ENCODE data around the gene HDDC3.
"Not testable (repeated sequence)": the region's sequence is repeated elsewhere in the genome, so short reads cannot be mapped to it uniquely, and the experiment has no call there.

HDDC3 gene

GRCh38 chr15:90934256-90934948 is 2.1 kb upstream of the HDDC3 start:
- in situ Hi-C loops (cut with MboI; ENCODE audit: low pct_unique_long_range_greater_than_20kb, low sequenced_read_pairs), result no loop called here
- peak; percentile 89 for DNase-seq

DNA sequence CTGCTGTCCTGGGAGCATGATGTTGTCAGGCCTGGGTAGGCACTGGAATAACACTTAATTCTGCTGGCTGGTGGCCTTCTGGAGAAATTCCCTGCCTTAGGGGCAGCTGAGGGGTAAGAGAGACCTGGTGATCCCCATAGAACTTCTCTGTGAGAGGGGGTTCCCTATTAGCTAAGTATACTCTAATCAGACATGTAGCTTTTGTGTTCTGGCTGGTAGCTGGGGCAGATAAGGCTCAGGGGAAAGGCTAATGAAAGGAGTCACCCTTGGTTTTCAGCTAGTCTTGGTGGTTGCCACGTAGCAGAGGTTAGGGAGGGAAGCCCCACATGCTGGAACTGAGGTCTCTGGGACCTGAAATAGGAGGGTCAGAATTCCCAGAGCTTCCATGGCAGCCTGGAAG is 952 bp upstream of the HDDC3 start:
- DNase-seq, result no peak
- in situ Hi-C loops (cut with MboI; ENCODE audit: low pct_unique_long_range_greater_than_20kb, low sequenced_read_pairs), result no loop called here

DNA sequence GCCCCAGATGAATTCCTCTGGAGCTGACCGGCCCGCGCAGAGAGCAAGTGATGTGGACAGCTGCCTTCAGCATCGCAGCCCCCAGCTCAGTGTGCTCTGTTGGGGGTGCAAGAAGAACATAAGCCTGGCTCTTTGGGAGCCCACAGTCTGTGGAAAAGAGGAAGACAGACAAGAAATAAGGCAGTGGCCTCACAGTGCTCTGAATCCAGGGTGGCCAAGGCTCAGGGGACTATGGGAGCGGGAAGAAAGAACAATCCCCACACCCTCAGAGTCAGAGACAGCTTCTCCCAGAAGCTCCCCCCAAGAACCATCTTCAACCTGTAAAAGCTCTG is 277 bp upstream of the HDDC3 start:
- DNase-seq, result no peak
- in situ Hi-C loops (cut with MboI; ENCODE audit: low pct_unique_long_range_greater_than_20kb, low sequenced_read_pairs), result no loop called here

DNA sequence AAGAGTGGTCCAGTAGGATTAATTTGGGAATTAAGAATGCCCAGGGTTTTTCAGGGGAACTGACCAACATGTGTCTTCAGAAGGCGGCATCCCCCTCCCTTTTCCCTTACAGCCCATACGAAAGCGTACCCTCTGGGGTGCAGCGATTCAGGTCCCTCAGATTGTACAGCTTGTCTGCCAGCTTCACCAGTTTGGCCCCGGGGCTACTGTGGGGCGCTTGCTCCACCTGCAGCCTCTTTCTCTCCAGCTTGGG is 848 bp downstream of the HDDC3 start:
- DNase-seq, result no peak
- in situ Hi-C loops (cut with MboI; ENCODE audit: low pct_unique_long_range_greater_than_20kb, low sequenced_read_pairs), result no loop called here

DNA sequence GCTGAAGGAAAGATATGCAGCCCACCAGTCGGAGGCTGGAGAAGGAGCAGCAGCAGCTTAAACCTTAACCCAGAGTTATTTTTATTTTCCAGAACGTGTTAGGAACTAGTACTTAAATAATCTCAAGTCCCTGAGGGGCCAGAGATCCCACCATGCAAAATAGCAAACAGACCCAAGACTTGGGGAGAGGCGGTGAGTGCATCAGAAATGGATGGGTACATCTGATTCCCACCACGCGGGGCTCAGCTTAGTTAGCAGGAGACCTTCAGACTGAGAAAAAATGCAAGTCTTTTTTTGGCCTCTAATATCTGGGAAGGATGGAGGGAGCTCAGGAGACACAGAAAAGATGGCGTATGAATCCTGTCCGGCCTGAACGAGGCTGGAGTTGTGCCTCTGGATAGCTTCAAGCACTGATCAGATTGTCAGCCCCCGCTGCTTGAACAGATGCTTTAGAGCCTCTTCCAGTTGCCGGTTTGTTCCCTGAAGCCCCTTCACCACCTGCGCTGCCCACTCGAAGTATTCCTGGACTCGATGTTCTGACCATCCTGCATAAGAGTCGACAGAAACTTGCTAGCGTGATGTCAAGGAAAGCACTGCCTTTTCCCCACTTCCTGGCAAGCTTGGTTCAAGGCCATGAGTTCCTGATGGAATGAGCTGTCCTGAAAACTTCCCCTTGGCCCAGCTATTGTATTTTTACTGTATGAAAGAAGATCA is 1.3 kb downstream of the HDDC3 start:
- DNase-seq, result no peak
- in situ Hi-C loops (cut with MboI; ENCODE audit: low pct_unique_long_range_greater_than_20kb, low sequenced_read_pairs), result no loop called here

DNA sequence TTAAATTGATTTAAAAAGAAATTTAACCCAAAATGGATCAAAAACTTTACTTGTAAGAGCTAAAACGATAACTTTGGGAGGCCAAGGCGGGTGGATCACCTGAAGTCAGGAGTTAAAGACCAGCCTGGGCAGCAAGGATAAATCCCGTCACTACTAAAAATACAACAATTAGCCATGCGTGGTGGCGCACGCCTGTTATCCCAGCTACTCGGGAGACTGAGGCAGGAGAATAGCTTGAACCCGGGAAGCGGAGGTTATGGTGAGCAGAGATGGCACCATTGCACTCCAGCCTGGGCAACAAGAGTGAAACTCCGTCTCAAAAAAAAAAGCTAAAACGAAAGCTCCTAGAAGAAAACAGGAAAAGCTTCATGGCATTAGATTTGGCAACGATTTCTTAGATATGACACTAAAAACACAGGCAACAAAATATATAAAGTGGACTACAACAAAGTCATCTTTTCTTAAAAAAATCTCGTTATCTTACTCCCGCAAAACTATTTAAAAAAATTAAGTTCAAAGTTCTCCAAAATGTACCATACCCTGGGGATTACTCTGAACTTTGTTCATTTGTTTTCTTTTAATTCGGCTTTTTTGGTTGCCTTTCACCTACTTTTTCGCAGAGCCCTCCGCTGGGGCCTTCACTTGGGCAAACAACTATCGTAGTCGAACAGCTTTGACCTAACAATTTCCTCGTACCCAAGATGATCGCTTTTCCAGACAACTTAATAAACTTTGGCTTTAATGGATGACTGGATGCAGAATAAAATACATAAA is 2.9 kb downstream of the HDDC3 start:
- in situ Hi-C loops (cut with MboI; ENCODE audit: low pct_unique_long_range_greater_than_20kb, low sequenced_read_pairs), result no loop called here
- no peak for DNase-seq

DNA sequence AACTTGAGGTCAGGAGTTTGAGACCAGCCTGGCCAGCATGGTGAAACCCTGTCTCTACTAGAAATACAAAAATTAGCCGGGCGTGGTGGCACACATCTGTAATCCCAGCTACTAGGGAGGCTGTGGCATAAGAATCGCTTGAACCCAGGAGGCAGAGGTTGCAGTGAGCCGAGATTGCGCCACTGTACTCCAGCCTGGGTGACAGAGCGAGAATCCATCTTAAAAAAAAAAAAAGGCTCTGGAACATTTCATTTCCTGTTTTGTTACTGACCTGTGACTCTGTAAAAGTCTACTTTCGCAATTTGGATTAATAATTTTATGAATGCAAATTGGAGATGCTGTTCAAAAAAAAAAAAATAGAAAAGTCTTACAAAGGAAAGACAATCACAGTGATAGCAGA is 4.2 kb downstream of the HDDC3 start:
- in situ Hi-C loops (cut with MboI; ENCODE audit: low pct_unique_long_range_greater_than_20kb, low sequenced_read_pairs), result not testable (repeated sequence)
- DNase-seq, result peak; percentile 8

- DNase-seq; in situ Hi-C loops (cut with MboI; ENCODE audit: low pct_unique_long_range_greater_than_20kb, low sequenced_read_pairs): not testable (repeated sequence)
Observed at GRCh38 chr15:90926766-90927165, 5.6 kb downstream of the HDDC3 start.

DNA sequence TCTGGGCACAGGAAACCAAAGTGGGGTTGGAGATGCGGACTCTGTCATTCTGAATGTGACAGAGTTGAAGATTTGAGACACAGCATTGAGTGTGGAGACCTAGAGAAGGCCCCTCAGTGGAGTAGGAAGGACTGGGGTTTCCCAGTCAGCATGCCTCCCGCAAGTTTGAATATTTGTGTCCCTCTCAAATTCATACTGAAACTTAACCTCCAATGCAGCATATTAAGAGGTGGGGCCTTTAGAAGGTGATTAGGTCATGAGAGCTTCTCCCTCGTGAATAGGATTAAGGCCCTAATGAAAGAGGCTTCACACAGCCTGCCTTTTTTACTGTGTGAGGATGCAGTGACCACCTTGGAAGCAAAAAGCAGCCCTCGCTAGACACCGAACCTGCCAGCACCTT is 8.0 kb downstream of the HDDC3 start:
- in situ Hi-C loops (cut with MboI; ENCODE audit: low pct_unique_long_range_greater_than_20kb, low sequenced_read_pairs), result no loop called here
- no peak for DNase-seq

GRCh38 chr15:90922712-90923322 is 9.5 kb downstream of the HDDC3 start:
- in situ Hi-C loops (cut with MboI; ENCODE audit: low pct_unique_long_range_greater_than_20kb, low sequenced_read_pairs); DNase-seq: not testable (repeated sequence)

GRCh38 chr15:90921887-90922286 is 10.5 kb downstream of the HDDC3 start:
- in situ Hi-C loops (cut with MboI; ENCODE audit: low pct_unique_long_range_greater_than_20kb, low sequenced_read_pairs), result no loop called here

DNA sequence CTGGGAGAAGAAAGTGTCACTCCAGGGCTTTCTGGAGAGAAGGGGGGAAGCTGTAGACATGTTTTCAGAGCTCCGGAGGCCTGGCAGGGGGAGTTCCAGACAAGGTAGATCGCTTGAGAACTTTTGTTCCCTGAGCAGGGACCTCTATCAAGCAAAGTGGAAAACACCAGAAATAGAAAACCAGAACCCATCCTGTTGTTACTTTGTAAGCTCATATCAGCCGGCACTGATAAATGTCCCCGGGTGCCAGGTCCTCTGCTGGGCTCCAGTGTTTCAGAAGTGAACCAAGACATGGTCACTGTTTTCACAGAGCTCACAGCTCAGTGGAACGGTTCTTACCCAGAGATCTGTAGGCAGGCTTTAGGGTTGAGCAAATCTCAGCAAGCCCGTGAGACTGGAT is 13.5 kb downstream of the HDDC3 start:
- DNase-seq, result no peak
- in situ Hi-C loops (cut with MboI; ENCODE audit: low pct_unique_long_range_greater_than_20kb, low sequenced_read_pairs), result no loop called here

More at GRCh38 chr15:90921887-90922286, 10.5 kb downstream of the HDDC3 start:
- no peak for DNase-seq

DNA sequence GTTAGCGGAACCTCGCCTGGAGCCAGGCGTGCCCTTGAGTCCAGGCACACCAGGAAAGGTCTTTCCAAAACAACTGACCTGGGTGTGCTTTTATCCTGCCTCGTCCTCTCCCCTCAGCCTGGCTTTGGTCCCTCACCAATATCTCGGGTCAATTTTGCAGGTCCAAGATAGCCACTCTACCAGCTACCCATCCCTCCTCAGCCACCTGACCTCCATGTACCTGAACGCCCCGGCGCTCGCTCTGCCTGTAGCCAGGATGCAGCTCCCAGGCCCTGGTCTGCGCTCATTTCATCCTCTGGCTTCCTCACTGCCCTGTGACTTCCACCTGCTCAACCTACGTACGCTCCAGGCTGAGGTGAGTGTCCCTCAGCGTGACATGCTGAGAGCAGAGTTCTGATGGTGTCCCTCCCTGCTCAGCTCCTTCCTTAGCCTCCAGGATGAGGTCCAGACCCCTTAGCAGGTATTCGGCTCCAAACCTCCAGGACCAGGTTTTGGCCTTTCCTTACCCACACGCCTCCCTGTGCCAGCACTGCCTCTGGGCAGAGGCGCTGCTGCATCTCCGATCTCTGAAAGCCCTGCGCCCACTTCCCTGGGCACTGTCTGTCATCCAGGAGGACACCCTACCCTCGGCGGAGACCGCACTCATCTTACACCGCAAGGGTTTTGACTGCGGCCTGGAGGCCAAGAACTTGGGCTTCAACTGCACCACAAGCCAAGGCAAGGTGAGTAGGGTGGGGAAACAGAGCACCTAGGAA is 14.1 kb downstream of the HDDC3 start:
- in situ Hi-C loops (cut with MboI; ENCODE audit: low pct_unique_long_range_greater_than_20kb, low sequenced_read_pairs), result no loop called here
- no peak for DNase-seq

GRCh38 chr15:90917569-90917968 is 14.8 kb downstream of the HDDC3 start:
- no peak for DNase-seq
- in situ Hi-C loops (cut with MboI; ENCODE audit: low pct_unique_long_range_greater_than_20kb, low sequenced_read_pairs), result no loop called here

- in situ Hi-C loops (cut with MboI; ENCODE audit: low pct_unique_long_range_greater_than_20kb, low sequenced_read_pairs), result no loop called here
- no peak for DNase-seq
Observed at GRCh38 chr15:90916461-90916860, 15.9 kb downstream of the HDDC3 start.

DNA sequence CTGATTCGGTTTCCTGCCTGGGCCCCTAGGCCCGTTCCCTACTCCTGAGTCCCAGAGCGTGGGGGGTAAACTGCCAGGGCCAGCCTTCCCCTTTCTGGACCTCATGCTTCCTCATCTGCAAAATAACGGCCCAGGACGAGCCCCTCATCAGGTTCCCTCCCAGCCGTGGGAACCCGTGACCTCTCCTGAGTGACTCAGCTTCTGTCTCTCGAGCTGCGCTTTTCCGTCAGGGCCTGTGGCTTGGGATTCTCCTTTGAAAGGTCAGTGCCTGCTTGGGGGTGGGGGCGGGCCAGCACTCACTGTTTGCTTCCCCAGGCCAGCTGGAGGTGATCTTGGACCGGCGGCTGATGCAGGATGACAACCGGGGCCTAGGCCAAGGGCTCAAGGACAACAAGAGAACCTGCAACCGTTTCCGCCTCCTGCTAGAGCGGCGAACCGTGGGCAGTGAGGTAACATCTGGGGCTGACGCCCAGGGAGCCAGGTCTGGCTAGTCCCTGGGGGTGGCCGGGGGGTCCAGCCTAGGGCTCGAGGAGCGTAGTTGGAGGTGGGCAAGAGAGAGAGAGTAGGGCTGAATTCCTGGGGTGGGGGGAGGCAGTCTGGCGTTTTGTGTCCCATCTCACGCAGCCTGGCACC is 16.4 kb downstream of the HDDC3 start:
- in situ Hi-C loops (cut with MboI; ENCODE audit: low pct_unique_long_range_greater_than_20kb, low sequenced_read_pairs), result no loop called here
- DNase-seq, result peak; percentile 92

- in situ Hi-C loops (cut with MboI; ENCODE audit: low pct_unique_long_range_greater_than_20kb, low sequenced_read_pairs), result no loop called here
- DNase-seq, result no peak
Observed at GRCh38 chr15:90915216-90915807, 17.0 kb downstream of the HDDC3 start.

GRCh38 chr15:90914305-90915080 is 17.9 kb downstream of the HDDC3 start:
- in situ Hi-C loops (cut with MboI; ENCODE audit: low pct_unique_long_range_greater_than_20kb, low sequenced_read_pairs), result no loop called here
- DNase-seq, result no peak

Data from KBM-7 (cell line).